Stimulated activated memory B cell treated with anti-CD40 and anti-IgM and Interleukin-4, amounts not matched to agents 10 μg/mL and 1 μg/mL and 100 μg/mL, for 72 hours (primary cell): ENCODE data around the gene YIF1A.
A peak's percentile ranks its signal among the peaks of the same experiment; 100 is the strongest.
"Not testable (repeated sequence)": the region's sequence is repeated elsewhere in the genome, so short reads cannot be mapped to it uniquely, and the experiment has no call there.

Experiments
- ATAC-seq: fragments of 150-1000 bp; cut with Tn5 transposase; 2 replicates; pipeline ENCODE4 v1.10.0; 2021
- H3K27ac Mint-ChIP-seq: one replicate; pipeline ENCODE4 v1.8.0; 2022; ENCODE audit warnings: mild to moderate bottlenecking, mixed read lengths
- H3K27me3 Mint-ChIP-seq: one replicate; pipeline ENCODE4 v1.8.0; 2022; ENCODE audit warnings: mixed read lengths
- H3K36me3 Mint-ChIP-seq: one replicate; pipeline ENCODE4 v1.8.0; 2022; ENCODE audit warnings: mixed read lengths
- H3K4me1 Mint-ChIP-seq: one replicate; pipeline ENCODE4 v1.8.0; 2022; ENCODE audit warnings: mixed read lengths
- H3K4me3 Mint-ChIP-seq: one replicate; pipeline ENCODE4 v1.8.0; 2022; ENCODE audit warnings: mild to moderate bottlenecking, moderate library complexity, mixed read lengths
- H3K9me3 Mint-ChIP-seq: one replicate; pipeline ENCODE4 v1.8.0; 2022; ENCODE audit warnings: mixed read lengths

Gene YIF1A

GRCh38 chr11:66328302-66329144 is 39.6 kb upstream of the YIF1A start:
- Mint-ChIP-seq H3K27ac (peak overlapping the region; percentile 4), H3K36me3 (no peaks in the 10 kb centered on the region), H3K9me3 (no peaks in the 10 kb centered on the region), H3K4me3 (no peak overlapping the region), H3K4me1 (peaks cover 25% of the 10 kb centered on the region), H3K27me3 (no peaks in the 10 kb centered on the region)
- ATAC-seq: peak; percentile 91

DNA sequence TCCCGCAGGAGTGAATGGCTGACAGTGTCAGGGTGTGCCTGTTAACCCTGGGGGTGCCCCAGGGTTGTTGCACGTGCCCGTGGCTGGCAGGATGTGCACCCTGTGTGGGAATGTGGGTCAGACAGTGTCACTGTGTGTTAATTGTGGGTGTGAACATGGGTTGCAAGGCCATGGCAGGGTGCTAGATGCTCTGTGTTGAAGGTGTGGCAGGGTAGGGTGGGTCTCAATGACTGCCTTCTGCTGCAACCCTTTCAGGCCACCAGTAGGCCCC is 39.0 kb upstream of the YIF1A start:
- ATAC-seq: no peak
- no peak overlapping the region for H3K4me3 Mint-ChIP-seq
- H3K27me3 Mint-ChIP-seq: no peaks in the 10 kb centered on the region

DNA sequence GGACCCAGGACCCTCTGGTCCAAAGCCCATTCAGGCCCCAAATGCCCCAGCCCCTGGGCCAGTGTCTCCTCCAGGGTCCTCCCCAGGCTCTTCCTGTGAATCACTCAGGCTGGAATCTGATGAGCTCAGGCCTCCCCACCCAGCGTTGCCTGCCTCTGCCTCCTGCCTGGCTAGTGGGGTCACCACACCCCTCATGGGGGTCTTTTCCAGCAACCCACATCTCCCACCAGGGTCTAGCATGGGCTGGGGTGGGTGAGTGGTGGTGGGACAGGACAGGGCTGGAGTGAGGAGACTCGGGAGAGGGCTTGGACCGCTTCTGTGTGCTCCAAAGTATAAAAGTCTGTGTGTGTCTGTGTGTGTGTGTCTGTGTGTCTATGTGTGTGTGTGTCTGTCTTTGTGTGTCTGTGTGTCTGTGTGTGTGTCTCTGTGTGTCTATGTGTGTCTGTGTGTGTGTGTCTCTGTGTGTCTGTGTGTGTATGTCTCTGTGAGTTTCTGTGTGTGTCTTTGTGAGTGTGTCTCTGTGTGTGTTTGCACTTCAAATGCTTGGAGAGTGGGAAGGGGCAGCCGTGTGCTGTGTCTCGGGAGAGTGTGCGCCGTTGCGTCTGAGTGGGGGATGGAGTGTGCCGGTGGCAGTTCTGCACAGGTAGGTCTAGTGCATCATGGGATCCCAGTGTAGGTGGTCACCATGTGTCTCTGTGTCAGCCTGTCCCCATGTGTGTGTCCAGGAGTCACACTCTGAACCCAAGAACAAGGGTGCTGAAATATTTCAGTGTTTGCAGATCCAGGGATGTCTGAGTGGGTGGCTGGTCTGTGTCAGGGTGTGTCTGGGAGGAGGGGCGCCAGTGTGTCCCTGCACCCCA is 38.5 kb upstream of the YIF1A start:
- Mint-ChIP-seq H3K4me1 (peaks cover 25% of the 10 kb centered on the region), H3K4me3 (no peak overlapping the region), H3K27ac (peak overlapping the region; percentile 4)

More for the DNA sequence above, 39.0 kb upstream of the YIF1A start:
- Mint-ChIP-seq H3K27ac (peak overlapping the region; percentile 4), H3K36me3 (no peaks in the 10 kb centered on the region), H3K9me3 (no peaks in the 10 kb centered on the region), H3K4me1 (peaks cover 25% of the 10 kb centered on the region)

GRCh38 chr11:66326261-66327111 is 37.5 kb upstream of the YIF1A start:
- no peaks in the 10 kb centered on the region for H3K36me3 Mint-ChIP-seq
- H3K4me3 Mint-ChIP-seq: no peak overlapping the region
- H3K27ac Mint-ChIP-seq: peak overlapping the region; percentile 31

More for the DNA sequence above, 38.5 kb upstream of the YIF1A start:
- no peaks in the 10 kb centered on the region for H3K27me3 Mint-ChIP-seq
- H3K9me3 Mint-ChIP-seq: no peaks in the 10 kb centered on the region
- no peaks in the 10 kb centered on the region for H3K36me3 Mint-ChIP-seq
- no peak for ATAC-seq

DNA sequence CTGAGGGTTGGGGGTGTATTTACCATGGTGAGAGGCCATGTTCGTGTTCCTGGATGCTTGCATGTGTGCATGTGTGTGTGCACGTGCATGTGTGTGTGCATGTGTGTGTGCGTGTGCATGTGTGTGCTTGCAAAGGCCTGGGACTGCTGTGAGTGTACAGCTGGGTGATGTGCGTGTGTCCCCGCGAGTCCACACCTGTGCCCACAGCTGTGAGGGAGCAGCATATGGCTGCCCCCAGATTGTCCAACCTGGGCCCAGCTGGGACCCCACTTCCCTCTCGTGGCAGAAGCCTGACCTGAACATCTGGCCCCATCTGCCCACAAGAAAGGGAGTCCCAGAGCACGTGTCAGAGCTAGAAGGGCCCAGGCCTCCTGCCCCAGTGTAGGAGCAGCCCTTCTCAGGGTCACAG is 36.3 kb upstream of the YIF1A start:
- no peaks in the 10 kb centered on the region for H3K27me3 Mint-ChIP-seq
- no peaks in the 10 kb centered on the region for H3K9me3 Mint-ChIP-seq
- no peak for ATAC-seq
- H3K36me3 Mint-ChIP-seq: no peaks in the 10 kb centered on the region
- peaks cover 25% of the 10 kb centered on the region for H3K4me1 Mint-ChIP-seq
- H3K27ac Mint-ChIP-seq: no peak overlapping the region
- no peak overlapping the region for H3K4me3 Mint-ChIP-seq

More at GRCh38 chr11:66326261-66327111, 37.5 kb upstream of the YIF1A start:
- Mint-ChIP-seq H3K27me3 (no peaks in the 10 kb centered on the region), H3K9me3 (no peaks in the 10 kb centered on the region), H3K4me1 (peaks cover 25% of the 10 kb centered on the region)
- no peak for ATAC-seq

GRCh38 chr11:66324664-66325063 is 35.7 kb upstream of the YIF1A start:
- H3K27ac Mint-ChIP-seq: no peak overlapping the region
- ATAC-seq: no peak
- H3K9me3 Mint-ChIP-seq: no peaks in the 10 kb centered on the region
- no peaks in the 10 kb centered on the region for H3K36me3 Mint-ChIP-seq
- peaks cover 25% of the 10 kb centered on the region for H3K4me1 Mint-ChIP-seq
- no peak overlapping the region for H3K4me3 Mint-ChIP-seq
- no peaks in the 10 kb centered on the region for H3K27me3 Mint-ChIP-seq

GRCh38 chr11:66323684-66324083 is 34.7 kb upstream of the YIF1A start:
- no peak overlapping the region for H3K27ac Mint-ChIP-seq
- H3K4me3 Mint-ChIP-seq: no peak overlapping the region
- no peaks in the 10 kb centered on the region for H3K9me3 Mint-ChIP-seq

GRCh38 chr11:66322732-66323427 is 33.9 kb upstream of the YIF1A start:
- no peak for ATAC-seq
- no peaks in the 10 kb centered on the region for H3K9me3 Mint-ChIP-seq
- no peak overlapping the region for H3K27ac Mint-ChIP-seq
- peaks cover 31% of the 10 kb centered on the region for H3K4me1 Mint-ChIP-seq
- no peaks in the 10 kb centered on the region for H3K36me3 Mint-ChIP-seq
- H3K27me3 Mint-ChIP-seq: no peaks in the 10 kb centered on the region
- no peak overlapping the region for H3K4me3 Mint-ChIP-seq

More at GRCh38 chr11:66323684-66324083, 34.7 kb upstream of the YIF1A start:
- Mint-ChIP-seq H3K36me3 (no peaks in the 10 kb centered on the region), H3K27me3 (no peaks in the 10 kb centered on the region), H3K4me1 (peaks cover 31% of the 10 kb centered on the region)
- ATAC-seq: no peak

DNA sequence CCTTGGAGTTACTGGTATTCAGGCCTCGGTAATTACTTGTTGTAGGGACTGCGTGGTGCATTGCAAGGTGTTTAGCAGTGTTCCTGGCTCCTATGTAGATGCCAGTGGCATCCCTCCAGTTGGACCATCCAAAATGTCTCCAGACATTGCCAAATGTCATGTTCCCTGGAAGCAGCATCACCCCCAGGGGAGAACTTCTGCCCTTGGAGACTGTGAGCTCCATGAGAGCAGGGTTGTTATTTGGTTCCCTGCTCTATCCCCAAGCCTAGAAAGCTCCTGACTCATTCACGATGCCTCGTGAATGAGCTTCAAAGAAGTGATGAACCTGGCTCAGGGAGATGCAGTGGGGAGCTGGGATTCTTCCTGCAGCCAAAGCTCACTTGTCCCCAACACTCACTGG is 32.7 kb upstream of the YIF1A start:
- Mint-ChIP-seq H3K27ac (no peak overlapping the region), H3K27me3 (no peaks in the 10 kb centered on the region), H3K36me3 (no peaks in the 10 kb centered on the region), H3K4me1 (peaks cover 32% of the 10 kb centered on the region), H3K4me3 (no peak overlapping the region), H3K9me3 (no peaks in the 10 kb centered on the region)
- ATAC-seq: no peak

DNA sequence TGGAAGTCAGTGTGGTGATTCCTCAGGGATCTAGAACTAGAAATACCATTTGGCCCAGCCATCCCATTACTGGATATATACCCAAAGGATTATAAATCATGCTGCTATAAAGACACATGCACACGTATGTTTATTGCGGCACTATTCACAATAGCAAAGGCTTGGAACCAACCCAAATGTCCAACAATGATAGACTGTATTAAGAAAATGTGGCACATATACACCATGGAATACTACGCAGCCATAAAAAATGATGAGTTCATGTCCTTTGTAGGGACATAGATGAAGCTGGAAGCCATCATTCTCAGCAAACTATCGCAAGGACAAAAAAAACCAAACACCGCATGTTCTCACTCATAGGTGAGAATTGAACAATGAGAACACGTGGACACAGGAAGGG is 31.8 kb upstream of the YIF1A start:
- not testable (repeated sequence) for H3K36me3 Mint-ChIP-seq, ATAC-seq, H3K27ac Mint-ChIP-seq, H3K4me3 Mint-ChIP-seq, H3K27me3 Mint-ChIP-seq, H3K9me3 Mint-ChIP-seq
- peaks cover 27% of the 10 kb centered on the region for H3K4me1 Mint-ChIP-seq

- H3K27ac Mint-ChIP-seq, H3K36me3 Mint-ChIP-seq, H3K9me3 Mint-ChIP-seq, H3K27me3 Mint-ChIP-seq, H3K4me3 Mint-ChIP-seq, ATAC-seq: not testable (repeated sequence)
- H3K4me1 Mint-ChIP-seq: peaks cover 29% of the 10 kb centered on the region
Measured at GRCh38 chr11:66320289-66320688, 31.3 kb upstream of the YIF1A start.

- H3K36me3 Mint-ChIP-seq: no peaks in the 10 kb centered on the region
- H3K4me3 Mint-ChIP-seq: no peak overlapping the region
- H3K4me1 Mint-ChIP-seq: peaks cover 38% of the 10 kb centered on the region
- H3K27me3 Mint-ChIP-seq: no peaks in the 10 kb centered on the region
- no peaks in the 10 kb centered on the region for H3K9me3 Mint-ChIP-seq
- peak overlapping the region; percentile 83 for H3K27ac Mint-ChIP-seq
- ATAC-seq: no peak
Measured at GRCh38 chr11:66318600-66318970, 29.6 kb upstream of the YIF1A start.

- Mint-ChIP-seq H3K27ac (peak overlapping the region; percentile 83), H3K9me3 (no peaks in the 10 kb centered on the region), H3K4me1 (peaks cover 39% of the 10 kb centered on the region), H3K36me3 (no peaks in the 10 kb centered on the region), H3K4me3 (peak overlapping the region; percentile 48), H3K27me3 (no peaks in the 10 kb centered on the region)
- ATAC-seq: peak; percentile 67
Measured at GRCh38 chr11:66317723-66318599, 29.0 kb upstream of the YIF1A start.

- Mint-ChIP-seq H3K36me3 (no peaks in the 10 kb centered on the region), H3K27ac (peak overlapping the region; percentile 83), H3K9me3 (no peaks in the 10 kb centered on the region), H3K4me3 (peak overlapping the region; percentile 48), H3K4me1 (peaks cover 39% of the 10 kb centered on the region), H3K27me3 (no peaks in the 10 kb centered on the region)
- ATAC-seq: no peak
Measured at GRCh38 chr11:66317322-66317722, 28.4 kb upstream of the YIF1A start.
